ENCODE measurements around the gene PEAR1.

Gene PEAR1

GRCh38 chr1:156845953-156846545 lies 47.5 kb upstream of the PEAR1 start:
- H3K27me3 Mint-ChIP-seq (ENCODE audit: low read depth, poor library complexity): peaks cover 100% of the 10 kb centered on the region
- no peak for TF ChIP-seq CTCF (IDR thresholded peaks at IDR 0.05)
- H3K9me3 Mint-ChIP-seq: no peaks in the 10 kb centered on the region
- no peak overlapping the region for H3K27ac Mint-ChIP-seq
- DNase-seq: no peak
- no peaks in the 10 kb centered on the region for H3K36me3 Mint-ChIP-seq (ENCODE audit: low read depth)
- H3K4me3 Mint-ChIP-seq: peak overlapping the region; percentile 13
- H3K4me1 Mint-ChIP-seq: peaks cover 34% of the 10 kb centered on the region

GRCh38 chr1:156846643-156847042 lies 46.9 kb upstream of the PEAR1 start:
- Mint-ChIP-seq H3K9me3 (no peaks in the 10 kb centered on the region), H3K27ac (no peak overlapping the region), H3K4me1 (peaks cover 31% of the 10 kb centered on the region), H3K27me3 (ENCODE audit: low read depth, poor library complexity) (peaks cover 100% of the 10 kb centered on the region), H3K4me3 (no peak overlapping the region), H3K36me3 (ENCODE audit: low read depth) (no peaks in the 10 kb centered on the region)
- no peak for DNase-seq
- TF ChIP-seq CTCF (IDR thresholded peaks at IDR 0.05): no peak

- DNase-seq: no peak
- Mint-ChIP-seq H3K4me1 (peaks cover 40% of the 10 kb centered on the region), H3K4me3 (no peak overlapping the region), H3K27me3 (ENCODE audit: low read depth, poor library complexity) (peaks cover 93% of the 10 kb centered on the region), H3K9me3 (no peaks in the 10 kb centered on the region), H3K27ac (no peak overlapping the region), H3K36me3 (ENCODE audit: low read depth) (no peaks in the 10 kb centered on the region)
- TF ChIP-seq CTCF (IDR thresholded peaks at IDR 0.05): no peak
Observed at GRCh38 chr1:156847591-156848460, 45.7 kb upstream of the PEAR1 start.

GRCh38 chr1:156848461-156849150 lies 44.9 kb upstream of the PEAR1 start:
- Mint-ChIP-seq H3K36me3 (ENCODE audit: low read depth) (no peaks in the 10 kb centered on the region), H3K4me1 (peaks cover 47% of the 10 kb centered on the region), H3K27me3 (ENCODE audit: low read depth, poor library complexity) (peaks cover 91% of the 10 kb centered on the region), H3K4me3 (peak overlapping the region; percentile 52), H3K9me3 (no peaks in the 10 kb centered on the region), H3K27ac (no peak overlapping the region)
- DNase-seq: peak; percentile 59
- no peak for TF ChIP-seq CTCF (IDR thresholded peaks at IDR 0.05)

- H3K27me3 Mint-ChIP-seq (ENCODE audit: low read depth, poor library complexity): peaks cover 91% of the 10 kb centered on the region
- H3K4me1 Mint-ChIP-seq: peaks cover 48% of the 10 kb centered on the region
- no peak overlapping the region for H3K27ac Mint-ChIP-seq
- H3K4me3 Mint-ChIP-seq: peak overlapping the region; percentile 45
- H3K36me3 Mint-ChIP-seq (ENCODE audit: low read depth): no peaks in the 10 kb centered on the region
- no peaks in the 10 kb centered on the region for H3K9me3 Mint-ChIP-seq
- no peak for DNase-seq
- no peak for TF ChIP-seq CTCF (IDR thresholded peaks at IDR 0.05)
Observed at GRCh38 chr1:156849151-156849496, 44.4 kb upstream of the PEAR1 start.
